GM21786 (cell line): Measurements from ENCODE around the gene NBPF11.
"Not testable (repeated sequence)": the region's sequence is repeated elsewhere in the genome, so short reads cannot be mapped to it uniquely, and the experiment has no call there.

Experiments
- ATAC-seq: cut with Tn5 transposase; IDR thresholded peaks from one replicate; pipeline ENCODE4 v1.9.1; 2021; ENCODE audit not compliant: unreplicated experiment

The NBPF11 gene

GRCh38 chr1:148151911-148152656 is at the start of gene NBPF11:
Gene NBPF11, minus strand, starts transcription at chr1:148152281. Its CDS starts 25,278 bp downstream, at chr1:148127003.
- ATAC-seq, result peak; percentile 72

- not testable (repeated sequence) for ATAC-seq
These were observed 45.3 kb upstream of the NBPF11 start for GRCh38 chr1:148197396-148197795.

GRCh38 chr1:148196949-148197348 is 44.9 kb upstream of the NBPF11 start:
- ATAC-seq, result not testable (repeated sequence)

- not testable (repeated sequence) for ATAC-seq
These were observed 43.0 kb upstream of the NBPF11 start for GRCh38 chr1:148195115-148195514.

- ATAC-seq, result not testable (repeated sequence)
These were observed 36.7 kb upstream of the NBPF11 start for GRCh38 chr1:148188768-148189167.

GRCh38 chr1:148178682-148179081 is 26.6 kb upstream of the NBPF11 start:
- ATAC-seq, result not testable (repeated sequence)

GRCh38 chr1:148175414-148175813 is 23.3 kb upstream of the NBPF11 start:
- not testable (repeated sequence) for ATAC-seq

- ATAC-seq, result not testable (repeated sequence)
These were observed 19.9 kb upstream of the NBPF11 start for GRCh38 chr1:148171995-148172394.

GRCh38 chr1:148166558-148167492 is 14.7 kb upstream of the NBPF11 start:
- ATAC-seq, result no peak

GRCh38 chr1:148162363-148162762 is 10.3 kb upstream of the NBPF11 start:
- no peak for ATAC-seq

GRCh38 chr1:148161053-148161901 is 9.2 kb upstream of the NBPF11 start:
- ATAC-seq, result no peak

GRCh38 chr1:148160343-148161052 is 8.4 kb upstream of the NBPF11 start:
- no peak for ATAC-seq

GRCh38 chr1:148160048-148160342 is 7.9 kb upstream of the NBPF11 start:
- ATAC-seq, result no peak

GRCh38 chr1:148158341-148159003 is 6.4 kb upstream of the NBPF11 start:
- no peak for ATAC-seq

- ATAC-seq, result not testable (repeated sequence)
These were observed 5.7 kb upstream of the NBPF11 start for GRCh38 chr1:148157803-148158202.

- ATAC-seq, result peak; percentile 41
These were observed 3.6 kb upstream of the NBPF11 start for GRCh38 chr1:148155494-148156275.

- ATAC-seq, result not testable (repeated sequence)
These were observed 714 bp upstream of the NBPF11 start for GRCh38 chr1:148152795-148153194.

- peak; percentile 14 for ATAC-seq
These were observed 686 bp downstream of the NBPF11 start for GRCh38 chr1:148151371-148151819.

GRCh38 chr1:148150945-148151344 is 1.1 kb downstream of the NBPF11 start:
- not testable (repeated sequence) for ATAC-seq
